SKM-1 (cell line): ENCODE results near the gene SH3BP2.

Source experiments
- DNase-seq: peaks from one replicate; lab custom pipeline; 2025; ENCODE audit not compliant: unreplicated experiment; lab: John Stamatoyannopoulos, UW

The SH3BP2 gene

DNA sequence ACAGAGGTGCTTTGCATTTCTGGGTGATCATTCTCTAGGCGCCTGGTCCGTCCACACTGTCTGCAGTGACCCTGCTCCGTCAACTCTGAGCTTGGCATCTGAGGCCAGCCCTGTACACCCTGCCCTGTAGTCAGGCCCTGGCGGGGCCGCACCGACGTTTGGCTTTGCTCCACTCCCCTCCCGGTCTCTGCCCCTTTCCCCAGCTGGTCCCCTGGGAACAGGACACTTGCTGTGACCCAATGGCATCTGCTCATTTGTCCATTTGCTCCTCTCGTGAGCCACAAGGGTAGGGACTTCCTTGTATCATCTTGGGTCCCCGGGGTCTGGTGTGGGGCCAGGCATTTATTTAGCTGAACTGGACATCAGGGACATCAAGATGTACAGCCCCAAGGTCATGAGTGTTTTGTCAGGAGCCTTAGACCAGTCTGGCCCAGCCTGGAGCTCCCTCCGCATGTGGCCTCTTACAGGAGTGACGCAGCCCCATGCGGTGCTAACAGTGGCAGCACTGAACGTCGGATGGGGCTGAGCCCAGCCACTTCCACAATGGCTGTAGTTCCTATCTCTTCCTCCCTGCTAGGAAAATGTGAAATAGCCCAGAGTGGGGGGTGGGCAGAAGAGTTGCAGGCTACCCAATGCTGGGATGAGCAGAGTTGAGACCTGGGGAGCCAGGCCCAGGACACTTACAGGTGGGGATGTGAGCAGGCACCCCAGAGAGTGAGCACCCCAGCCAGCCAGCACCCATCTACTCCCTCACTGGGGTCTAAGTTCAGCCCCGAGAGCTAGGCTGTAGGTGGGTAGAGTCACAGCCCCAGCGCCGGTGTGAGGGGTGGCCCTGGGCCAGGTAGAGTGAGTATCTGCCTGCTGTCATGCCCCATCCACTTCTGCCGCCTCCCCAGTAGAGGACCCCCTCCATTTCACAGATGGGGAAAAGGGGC, 2.0 kb upstream of the SH3BP2 start:
- no peak for DNase-seq

DNA sequence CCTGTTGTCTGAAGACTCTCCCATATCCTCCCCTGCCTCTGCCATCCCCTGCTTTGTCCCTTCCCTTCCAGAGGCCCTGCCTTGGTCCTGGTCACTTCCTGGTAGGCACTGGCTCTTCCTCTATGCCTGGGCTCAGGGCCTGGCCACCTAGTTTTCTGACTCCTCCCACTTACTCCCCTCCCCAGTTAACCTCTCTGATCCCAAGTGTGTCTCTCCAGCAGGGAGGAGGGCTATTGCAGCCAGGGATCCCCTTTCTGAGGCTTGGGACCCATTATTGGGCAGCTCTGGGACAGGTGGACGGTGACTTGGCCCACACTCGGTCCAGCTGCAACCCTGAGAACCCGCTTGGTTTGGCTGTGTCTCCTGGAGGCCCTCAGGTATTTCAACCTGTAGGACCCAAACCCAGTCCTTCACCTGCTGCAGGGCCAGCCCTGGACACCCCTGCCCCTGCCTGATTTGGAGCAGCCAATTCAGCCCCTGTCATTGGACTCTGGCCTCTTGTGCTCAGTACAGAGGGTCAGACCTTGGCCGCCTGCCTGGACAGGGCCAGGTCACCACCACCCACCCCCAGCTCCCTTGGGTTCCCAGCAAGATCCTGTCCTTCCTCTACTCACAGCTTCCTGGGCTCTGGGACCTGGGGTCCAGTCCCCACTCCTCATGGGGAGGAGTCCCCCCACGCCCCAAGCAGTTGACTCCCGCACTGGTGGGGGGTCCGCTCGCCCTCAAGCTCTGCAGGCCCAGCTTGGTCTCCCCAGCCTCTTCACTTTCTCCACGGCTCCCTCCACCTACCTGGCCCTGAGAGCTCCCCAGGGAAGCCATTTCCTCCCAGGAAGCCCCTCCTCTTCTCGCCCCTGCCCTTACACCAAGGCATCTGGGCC, 1.1 kb upstream of the SH3BP2 start:
- DNase-seq: no peak

DNA sequence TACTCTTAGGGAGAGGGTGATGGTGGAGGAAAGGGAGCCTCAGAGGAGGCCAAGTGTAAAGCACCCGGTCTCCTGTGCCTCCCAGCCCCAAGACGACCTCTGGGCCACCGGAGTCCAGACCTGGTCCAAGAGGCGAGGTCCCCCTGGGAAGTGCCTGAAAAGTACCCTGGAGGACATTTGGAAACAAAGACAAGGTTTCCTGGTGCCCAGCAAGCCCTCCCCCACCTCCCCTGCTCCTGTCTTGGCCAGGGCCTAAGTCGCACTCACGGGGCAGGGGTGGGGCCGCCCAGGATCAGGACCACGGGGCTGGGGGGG, 532 bp upstream of the SH3BP2 start:
- no peak for DNase-seq

DNA sequence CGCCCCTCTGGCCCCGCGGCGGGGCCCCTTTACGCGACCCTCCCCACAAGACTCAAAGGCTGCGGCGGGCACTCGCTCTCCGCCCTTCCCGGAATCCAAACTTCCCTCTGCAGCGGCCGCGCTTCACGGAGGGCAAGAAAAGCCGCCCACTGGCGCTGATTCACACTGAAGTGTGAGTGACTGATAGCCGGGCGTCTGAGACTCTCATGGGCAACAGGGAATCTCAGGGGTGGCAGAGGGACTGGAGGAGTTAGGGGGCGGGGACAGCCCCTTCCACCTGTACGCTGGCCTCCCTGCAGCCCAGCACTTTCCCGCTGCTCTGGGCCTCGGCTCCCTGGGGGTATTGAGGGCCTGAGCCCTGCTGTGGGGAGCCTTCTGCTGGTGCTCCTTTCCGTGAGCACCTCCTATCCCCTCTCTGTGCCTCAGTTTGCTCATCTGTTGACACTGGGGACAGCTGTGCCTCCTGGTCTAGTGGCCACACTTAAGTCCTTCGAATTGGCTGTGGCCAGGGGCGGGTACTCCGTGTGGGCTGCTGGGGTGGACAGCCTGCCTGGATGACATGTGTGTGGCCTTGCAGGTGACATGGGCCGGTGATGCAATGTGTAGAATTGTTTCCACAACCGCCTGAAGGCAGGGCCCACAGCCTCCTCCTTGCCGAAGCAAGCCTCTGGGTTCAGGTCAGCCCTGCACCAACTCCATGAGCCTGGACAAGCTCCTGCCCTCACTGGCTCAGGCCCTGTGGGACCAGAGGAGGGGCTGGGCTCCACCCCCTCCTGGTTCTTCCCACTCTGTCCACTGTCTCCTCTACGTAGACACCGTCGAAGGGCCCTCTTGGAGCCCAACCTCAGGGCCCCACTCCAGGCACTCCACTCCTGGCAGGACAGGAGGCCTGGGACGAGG, 951 bp downstream of the SH3BP2 start:
- DNase-seq: peak; percentile 30

DNA sequence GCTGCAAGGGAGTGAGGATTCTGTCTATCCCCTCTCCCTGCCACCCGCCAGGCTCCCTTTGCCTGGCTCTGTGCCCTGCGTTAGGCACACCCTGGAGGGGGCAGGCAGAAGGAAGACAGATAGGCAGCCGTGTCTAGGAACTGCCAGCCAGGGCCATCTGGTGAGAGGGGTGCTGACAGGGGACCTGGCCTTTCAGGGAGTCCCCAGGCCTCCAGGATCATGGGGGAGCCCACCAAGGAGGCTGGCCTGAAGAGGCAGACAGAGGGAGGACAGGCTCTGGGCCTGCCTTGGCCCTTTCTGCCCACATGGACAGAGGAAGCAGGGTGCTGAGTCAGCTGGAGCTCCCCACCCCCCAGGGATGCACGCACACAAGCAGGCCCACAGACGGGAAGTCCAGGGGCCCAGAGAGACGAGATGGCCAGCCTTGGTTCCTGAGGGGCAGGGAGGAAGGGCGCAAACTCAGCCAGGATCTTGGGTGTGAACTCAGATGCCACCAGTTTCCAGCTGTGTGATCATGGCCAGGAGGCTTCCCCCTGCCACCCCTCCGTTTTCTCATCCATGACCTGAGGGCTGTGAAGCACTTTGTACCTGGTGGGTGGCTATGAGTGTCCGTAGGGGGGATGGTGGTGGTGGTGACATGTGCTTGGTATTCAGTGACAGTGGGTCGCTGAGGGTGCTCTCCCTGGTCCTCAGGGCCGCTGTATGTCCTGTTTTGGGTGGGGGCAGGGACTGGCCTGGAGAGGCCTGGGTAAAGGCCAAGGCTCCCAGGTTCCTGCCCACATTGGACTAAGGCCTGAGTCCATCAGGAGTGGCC, 1.8 kb downstream of the SH3BP2 start:
- DNase-seq: peak; percentile 39

DNA sequence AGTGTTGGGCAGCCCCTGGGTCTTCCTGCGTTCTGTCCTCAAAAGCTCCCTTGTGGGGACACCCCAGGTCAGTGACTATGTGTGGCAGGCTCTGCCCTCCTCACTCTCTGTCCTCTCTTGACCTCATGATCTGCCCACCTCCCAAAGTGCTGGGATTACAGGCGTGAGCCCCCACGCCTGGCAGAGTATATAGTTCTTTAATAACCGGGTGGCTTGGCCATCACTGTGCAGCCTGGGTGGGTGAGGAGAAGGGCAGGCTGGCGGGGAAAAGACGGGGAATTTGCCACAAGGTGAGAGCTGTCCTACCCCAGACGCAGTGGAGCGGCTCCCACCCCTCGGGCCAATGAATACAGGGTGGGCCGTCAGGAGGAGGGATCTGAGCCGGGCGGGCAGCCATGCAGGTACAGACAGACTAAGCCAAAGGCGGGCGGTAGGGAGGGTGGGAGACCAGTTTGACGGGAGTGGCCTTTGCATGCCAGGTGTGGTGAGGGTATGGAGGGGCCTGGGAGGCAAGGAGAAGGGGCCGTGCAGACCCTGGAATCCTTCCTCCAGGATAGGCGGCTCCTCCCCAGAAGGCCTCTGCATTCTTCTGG, 2.5 kb downstream of the SH3BP2 start:
- DNase-seq: no peak

DNA sequence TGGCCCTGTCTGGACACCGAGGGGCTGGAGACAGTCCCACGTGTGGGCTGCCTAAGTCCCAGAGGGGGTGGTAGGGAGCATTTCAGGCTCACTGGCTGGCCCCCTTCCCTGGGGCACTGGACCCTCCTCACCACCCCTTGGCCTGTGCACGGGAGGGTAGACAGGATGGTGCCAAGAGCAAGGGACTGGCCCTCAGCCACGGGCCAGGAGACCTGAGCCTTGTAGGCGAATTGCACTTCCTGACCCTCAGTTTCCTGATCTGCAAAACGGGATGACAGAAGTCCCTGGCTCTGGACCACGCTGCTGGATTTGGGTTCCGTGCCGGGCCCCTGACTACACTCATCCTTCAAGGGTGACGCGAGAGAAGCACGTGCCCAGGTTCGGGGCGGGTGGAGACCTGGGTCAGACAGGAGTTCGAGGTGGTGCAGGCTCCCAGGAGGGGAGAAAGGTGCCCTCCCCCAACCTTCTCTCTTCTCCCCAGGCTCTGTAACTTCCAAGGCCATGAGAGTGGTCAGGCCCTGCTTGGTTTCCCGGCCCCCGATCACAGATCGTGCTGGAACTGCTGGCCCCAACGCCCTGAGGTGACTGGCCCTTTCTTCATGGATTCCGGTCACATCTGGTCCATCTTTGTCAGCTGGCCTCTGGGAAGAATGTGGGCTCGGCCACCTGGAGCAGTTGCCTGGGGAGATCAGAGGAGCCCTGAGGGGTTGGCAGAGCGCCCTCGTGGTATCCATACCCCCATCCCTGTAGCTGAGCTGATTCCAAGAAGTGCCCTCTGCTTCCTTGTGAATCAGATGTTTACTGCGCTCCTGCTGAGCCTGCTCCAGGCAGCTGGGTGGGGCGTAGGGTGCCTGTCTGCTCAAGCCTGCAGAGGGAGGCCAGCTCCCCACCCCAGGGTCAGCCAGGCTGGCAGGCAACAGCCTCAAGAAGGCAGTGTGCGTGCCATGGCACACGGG, 3.3 kb downstream of the SH3BP2 start:
- no peak for DNase-seq

DNA sequence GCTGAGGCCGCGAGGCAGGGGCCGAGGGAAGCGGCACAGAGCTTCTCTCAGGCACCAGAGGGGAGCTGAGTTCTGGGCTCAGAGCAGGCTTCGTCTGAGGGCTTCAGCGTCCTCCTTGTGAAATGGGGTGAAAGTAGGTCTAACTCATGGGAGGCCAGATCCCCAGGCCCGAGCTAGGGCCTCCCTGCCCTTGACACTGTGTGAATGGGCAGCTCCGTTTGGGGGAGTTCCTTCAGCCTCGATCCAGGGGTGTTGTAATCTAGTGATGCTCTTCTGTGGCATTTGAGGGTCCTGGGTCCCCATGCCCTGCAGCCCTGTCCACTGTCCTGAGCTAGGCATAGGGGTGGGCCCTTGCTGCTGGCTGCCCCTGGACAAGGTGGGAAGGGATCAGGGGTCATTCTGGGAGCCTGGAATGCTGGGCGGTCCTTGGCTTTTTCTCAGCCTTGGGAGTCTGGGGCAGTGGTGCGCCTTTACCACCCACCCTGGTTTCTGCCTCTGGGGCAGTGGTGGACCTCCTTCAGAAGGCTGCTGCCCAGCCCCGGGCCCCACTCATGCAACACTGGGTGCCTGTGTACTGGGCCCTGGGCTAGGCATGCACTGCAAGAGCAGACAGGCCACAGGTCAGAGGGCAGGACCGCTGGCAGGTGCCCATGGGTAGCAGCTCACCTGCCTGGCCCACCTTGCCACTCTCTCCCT, 4.1 kb downstream of the SH3BP2 start:
- no peak for DNase-seq

DNA sequence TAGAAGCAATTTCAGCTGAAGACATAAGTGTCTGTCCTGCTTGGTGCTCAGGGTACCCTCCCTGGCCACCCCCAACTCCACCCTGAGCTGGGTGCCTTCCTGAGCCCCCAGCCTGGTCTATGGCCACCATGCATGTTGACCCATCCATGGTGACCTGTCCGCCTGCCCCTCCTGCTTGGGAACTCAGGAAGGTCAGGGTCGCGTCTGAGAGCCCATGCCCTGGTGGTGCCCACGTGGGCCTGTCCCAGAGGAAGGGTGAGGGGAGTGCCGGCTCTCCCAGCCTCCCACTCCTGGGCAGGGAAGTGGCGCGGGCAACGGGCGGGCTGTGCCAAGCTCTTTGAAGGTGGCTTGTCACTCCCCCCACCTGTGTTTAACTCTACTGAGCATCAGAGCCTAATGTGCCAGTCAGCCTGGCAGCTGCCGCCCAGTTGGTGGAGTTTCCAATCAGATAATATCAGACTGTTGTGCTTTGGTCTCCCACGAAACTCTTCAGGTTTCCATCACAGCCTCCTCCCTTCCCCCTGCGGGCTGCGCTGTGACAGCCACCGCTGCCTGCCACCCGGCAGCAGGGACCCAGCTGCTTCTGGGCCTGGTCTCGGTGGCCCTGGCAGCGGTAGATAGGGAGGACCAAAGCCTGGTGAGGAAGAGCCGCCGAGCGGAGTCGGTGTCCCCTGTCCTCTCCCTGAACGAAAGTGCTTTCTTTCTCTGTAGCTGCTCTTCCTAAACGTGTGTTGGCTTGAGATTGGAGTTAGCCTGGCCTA, 4.8 kb downstream of the SH3BP2 start:
- DNase-seq: no peak

DNA sequence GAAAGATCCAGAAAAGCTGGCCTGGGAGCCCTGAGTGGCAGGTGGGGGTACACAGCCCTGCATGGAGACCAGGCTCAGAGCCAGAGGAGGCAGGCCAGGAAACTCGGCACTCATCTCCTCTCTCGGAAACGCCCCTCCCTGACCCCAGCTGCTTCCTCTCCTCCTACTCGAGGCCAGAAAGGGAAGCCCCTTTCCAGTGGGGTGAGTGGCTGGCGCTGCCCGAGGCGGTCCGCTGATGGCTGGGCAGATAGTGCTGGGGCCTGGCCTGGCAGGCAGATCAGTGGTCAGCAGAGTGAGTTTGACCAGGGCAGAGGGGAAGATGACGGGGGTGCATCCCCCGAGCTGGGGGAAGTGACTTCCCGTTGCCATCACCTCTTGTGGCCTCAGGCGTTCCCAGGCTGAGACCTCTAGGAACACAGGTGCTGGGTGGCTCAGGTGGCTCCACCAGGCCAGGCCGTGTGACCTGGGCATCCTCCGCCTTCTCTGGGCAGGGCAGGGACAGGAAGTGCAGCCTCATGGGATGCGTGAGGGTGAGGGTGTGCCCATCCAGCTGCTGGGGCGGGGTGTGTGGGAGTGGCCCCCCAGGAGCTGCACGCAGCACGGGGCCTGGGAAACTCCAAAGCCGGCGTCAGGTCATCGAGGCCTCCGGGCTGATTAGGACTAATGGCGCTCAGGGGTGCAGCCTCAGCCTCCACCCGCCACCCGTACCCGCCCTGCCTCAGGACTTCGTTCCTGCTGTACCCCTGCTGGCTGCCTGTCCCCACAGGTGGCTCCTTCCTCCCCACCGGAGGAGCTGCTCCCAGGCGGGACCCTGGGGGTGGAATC, 5.7 kb downstream of the SH3BP2 start:
- peak; percentile 64 for DNase-seq

DNA sequence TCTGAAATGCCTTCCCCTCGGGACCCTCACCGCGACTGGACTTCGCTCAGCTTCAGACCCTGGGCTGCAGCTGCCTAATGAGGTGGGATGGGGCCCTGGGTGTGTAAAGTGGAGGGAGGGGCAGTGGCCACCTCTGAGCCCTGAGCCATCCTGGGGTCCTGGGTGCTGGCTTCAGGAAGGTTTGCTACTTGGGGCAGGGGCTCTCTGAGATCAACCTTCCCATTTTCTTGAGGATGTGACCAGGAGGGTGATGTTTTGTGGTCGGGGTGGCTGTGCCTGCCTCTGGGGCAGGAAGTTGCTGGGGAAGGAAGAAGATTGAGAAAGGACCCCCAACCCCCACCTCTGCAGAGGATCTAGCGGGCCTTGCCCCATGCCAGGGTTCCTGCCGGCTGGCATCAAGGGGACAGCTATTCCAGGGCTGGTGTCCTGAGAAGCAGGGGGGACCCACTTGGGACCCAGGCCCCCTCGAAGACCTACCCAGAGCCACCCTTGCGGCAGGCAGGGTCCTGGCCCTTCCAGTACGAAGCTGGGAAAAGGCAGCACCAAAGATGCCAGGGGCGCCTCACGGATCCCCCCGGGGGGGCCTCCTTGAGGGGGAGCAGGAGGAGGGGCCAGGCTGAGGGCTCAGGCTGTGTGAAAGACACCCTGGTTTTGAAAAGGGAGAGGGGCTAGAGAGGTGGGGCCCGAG, 6.5 kb downstream of the SH3BP2 start:
- peak; percentile 60 for DNase-seq

DNA sequence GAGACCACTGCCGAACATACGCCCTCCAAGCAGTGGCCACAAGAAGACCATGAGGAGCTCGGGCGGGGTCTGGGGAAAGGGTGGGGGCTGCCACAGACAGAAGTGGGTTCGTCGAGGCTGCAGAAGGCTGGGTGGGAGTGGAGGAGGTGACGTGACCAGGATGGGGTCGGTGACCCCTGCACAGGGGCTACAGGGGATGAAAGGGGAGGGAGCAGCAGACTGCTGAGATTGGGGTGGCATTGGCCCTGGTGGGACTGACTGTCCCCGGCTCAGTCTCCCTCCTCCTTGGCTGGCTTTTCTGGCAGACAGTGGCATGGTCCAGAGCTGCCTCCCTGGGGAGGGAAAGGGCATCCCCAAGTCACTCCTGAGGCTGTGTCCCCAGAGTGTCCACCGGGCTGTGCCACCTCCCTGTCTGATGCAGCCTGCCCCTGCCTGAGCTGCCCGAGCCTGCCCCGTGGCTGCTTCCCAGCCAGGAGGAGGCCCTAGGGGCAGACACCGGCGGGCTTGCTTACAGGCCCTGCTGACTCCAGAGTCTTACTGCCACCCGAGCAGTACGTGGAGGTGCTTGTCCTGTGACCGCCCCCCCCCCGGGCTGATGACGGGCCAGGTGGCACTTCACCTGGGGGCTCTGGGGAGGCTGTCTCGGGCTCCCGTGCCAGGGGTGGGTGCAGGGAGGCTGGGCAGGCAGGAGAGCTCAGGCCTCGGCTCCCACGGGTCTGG, 7.2 kb downstream of the SH3BP2 start:
- DNase-seq: no peak

DNA sequence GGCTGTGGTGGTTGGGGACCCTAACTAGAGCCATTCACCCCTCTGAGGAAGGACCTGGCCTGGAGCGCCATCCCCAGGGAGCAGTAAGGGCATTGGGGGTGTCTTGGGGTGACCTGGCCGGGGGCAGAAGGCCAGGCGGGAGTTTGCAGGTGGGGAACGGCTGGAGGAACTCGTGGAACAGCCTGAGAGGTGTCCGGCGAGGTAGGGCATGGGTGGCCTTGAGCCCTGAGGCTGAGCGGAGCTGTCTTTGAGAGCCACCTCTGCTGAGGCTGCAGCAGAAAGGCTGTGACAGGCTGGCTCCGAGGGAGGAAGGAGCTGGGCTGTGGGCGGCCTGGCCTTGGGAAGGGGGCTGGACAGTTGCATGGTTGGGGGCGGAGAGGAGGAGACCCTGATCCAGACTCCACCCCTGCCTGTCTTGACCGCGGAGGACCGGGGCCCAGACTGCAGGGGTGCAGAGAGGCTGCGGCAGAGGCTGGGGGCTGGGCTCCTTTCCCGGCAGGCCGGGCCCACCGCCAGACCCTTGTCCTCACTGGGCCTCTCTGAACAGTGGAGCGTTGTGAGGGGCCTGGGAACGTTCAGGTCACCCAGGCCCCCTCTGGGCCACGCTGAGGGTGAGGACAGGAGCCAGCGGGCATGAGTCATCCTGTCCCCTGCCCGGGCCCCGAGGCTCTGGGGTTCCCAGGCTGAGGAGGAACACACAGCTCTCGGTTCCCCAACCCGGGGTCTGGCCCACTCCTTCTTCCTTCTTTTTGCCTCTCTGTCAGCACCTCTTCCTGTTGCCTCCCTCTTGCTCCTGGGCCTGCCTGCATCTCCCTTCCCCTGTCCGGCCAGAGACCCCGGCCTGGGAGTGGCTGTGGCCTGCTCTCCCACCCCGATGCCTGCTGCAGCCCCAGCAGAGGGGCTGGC, 8.1 kb downstream of the SH3BP2 start:
- peak; percentile 94 for DNase-seq
